ENCODE data around the gene NRG3. TPM values are rescaled to one million over a fixed set of nuclear protein-coding genes. Genes with fewer than 3 reads are reported as not detected.

NRG3 gene
- total RNA-seq, 1 donor from 2014 or later, result 0.74 TPM

DNA sequence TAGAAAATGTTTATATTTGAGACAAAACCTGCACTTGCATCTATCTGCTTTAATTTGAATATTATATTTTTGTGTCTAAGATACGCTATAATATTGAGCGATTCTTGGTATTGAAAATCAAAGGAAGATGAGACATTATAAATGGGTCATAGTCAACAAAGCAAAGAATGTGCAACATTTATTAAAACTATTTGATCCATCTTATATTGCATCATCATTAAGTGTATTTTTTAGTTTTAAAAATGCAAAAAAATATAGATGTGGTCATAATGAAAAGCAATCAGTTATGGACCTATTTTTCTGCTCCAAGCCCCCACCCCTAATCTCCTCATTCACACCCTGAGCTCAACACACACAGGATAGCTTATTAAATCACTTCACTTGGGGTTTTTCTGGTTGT, 847.3 kb downstream of the NRG3 start:
- Mint-ChIP-seq H3K4me1 (peaks cover 12% of the 10 kb centered on the region), H3K36me3 (peaks cover 6% of the 10 kb centered on the region), H3K27me3 (ENCODE audit: low read depth) (no peaks in the 10 kb centered on the region), H3K4me3 (no peak overlapping the region), H3K9me3 (peaks cover 12% of the 10 kb centered on the region), H3K27ac (no peak overlapping the region)
- TF ChIP-seq, protein P1, sequence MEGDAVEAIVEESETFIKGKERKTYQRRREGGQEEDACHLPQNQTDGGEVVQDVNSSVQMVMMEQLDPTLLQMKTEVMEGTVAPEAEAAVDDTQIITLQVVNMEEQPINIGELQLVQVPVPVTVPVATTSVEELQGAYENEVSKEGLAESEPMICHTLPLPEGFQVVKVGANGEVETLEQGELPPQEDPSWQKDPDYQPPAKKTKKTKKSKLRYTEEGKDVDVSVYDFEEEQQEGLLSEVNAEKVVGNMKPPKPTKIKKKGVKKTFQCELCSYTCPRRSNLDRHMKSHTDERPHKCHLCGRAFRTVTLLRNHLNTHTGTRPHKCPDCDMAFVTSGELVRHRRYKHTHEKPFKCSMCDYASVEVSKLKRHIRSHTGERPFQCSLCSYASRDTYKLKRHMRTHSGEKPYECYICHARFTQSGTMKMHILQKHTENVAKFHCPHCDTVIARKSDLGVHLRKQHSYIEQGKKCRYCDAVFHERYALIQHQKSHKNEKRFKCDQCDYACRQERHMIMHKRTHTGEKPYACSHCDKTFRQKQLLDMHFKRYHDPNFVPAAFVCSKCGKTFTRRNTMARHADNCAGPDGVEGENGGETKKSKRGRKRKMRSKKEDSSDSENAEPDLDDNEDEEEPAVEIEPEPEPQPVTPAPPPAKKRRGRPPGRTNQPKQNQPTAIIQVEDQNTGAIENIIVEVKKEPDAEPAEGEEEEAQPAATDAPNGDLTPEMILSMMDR (IDR thresholded peaks at IDR 0.05; ENCODE audit: unreplicated experiment), result no peak
- no peak for DNase-seq (ENCODE audit: low spot score in 2 of 2, unreplicated experiment in 2 of 2)

- Mint-ChIP-seq H3K4me1 (no peaks in the 10 kb centered on the region), H3K4me3 (no peak overlapping the region), H3K36me3 (no peaks in the 10 kb centered on the region), H3K9me3 (peaks cover 3% of the 10 kb centered on the region), H3K27ac (no peak overlapping the region), H3K27me3 (ENCODE audit: low read depth) (no peaks in the 10 kb centered on the region)
- TF ChIP-seq, protein P1 (IDR thresholded peaks at IDR 0.05; ENCODE audit: unreplicated experiment), result no peak
- DNase-seq (ENCODE audit: low spot score in 2 of 2, unreplicated experiment in 2 of 2), result no peak
Measured at GRCh38 chr10:82736305-82736704, 861.3 kb downstream of the NRG3 start.

- Mint-ChIP-seq H3K27me3 (ENCODE audit: low read depth) (no peaks in the 10 kb centered on the region), H3K36me3 (no peaks in the 10 kb centered on the region), H3K4me3 (no peak overlapping the region), H3K4me1 (peaks cover 9% of the 10 kb centered on the region), H3K27ac (no peak overlapping the region), H3K9me3 (no peaks in the 10 kb centered on the region)
- TF ChIP-seq, protein P1 (IDR thresholded peaks at IDR 0.05; ENCODE audit: unreplicated experiment), result no peak
- no peak for DNase-seq (ENCODE audit: low spot score in 2 of 2, unreplicated experiment in 2 of 2)
Measured at GRCh38 chr10:82737549-82737948, 862.6 kb downstream of the NRG3 start.

- TF ChIP-seq, protein P1 (IDR thresholded peaks at IDR 0.05; ENCODE audit: unreplicated experiment), result no peak
- no peak overlapping the region for H3K4me3 Mint-ChIP-seq
- peaks cover 9% of the 10 kb centered on the region for H3K4me1 Mint-ChIP-seq
- no peaks in the 10 kb centered on the region for H3K27me3 Mint-ChIP-seq (ENCODE audit: low read depth)
- H3K36me3 Mint-ChIP-seq, result no peaks in the 10 kb centered on the region
- DNase-seq (ENCODE audit: low spot score in 2 of 2, unreplicated experiment in 2 of 2), result no peak
- no peak overlapping the region for H3K27ac Mint-ChIP-seq
- no peaks in the 10 kb centered on the region for H3K9me3 Mint-ChIP-seq
Measured at GRCh38 chr10:82738592-82738991, 863.6 kb downstream of the NRG3 start.

DNA sequence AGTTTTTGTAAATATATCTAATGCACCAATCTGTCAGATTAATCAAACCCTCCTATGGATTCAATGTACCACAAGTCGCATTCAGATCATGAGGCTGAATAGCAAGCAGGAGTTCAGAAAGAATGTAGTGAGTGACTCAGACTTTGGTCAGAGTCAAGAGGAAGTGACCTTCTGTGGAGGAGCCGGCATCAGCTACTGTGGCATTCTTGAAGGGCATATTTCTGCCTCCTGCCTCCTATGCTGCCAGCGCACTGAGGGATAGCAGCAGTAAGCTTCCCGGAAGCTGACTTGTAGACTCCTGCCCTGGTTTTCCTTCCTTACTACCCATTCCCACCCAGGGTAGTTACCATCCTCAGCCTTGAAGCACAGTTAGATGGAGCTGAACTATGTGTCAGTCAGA, 867.5 kb downstream of the NRG3 start:
- no peak overlapping the region for H3K27ac Mint-ChIP-seq
- no peak for DNase-seq (ENCODE audit: low spot score in 2 of 2, unreplicated experiment in 2 of 2)

More for the DNA sequence above, 867.5 kb downstream of the NRG3 start:
- Mint-ChIP-seq H3K9me3 (no peaks in the 10 kb centered on the region), H3K36me3 (no peaks in the 10 kb centered on the region), H3K4me1 (peaks cover 9% of the 10 kb centered on the region), H3K4me3 (no peak overlapping the region), H3K27me3 (ENCODE audit: low read depth) (no peaks in the 10 kb centered on the region)
- TF ChIP-seq, protein P1 (IDR thresholded peaks at IDR 0.05; ENCODE audit: unreplicated experiment), result no peak

Data from mesothelial cell of epicardium (in vitro differentiated cells).